H1 (cell line): Measurements from ENCODE around the gene RMC1. TPM values are rescaled to one million over a fixed set of nuclear protein-coding genes. Genes with fewer than 3 reads are reported as not detected.

ENCODE experiments used
- KDM1A ChIP-seq: fragments of 200-600, 300-600 bp; sonication (generic); IDR thresholded peaks from 2 replicates; pipeline ENCODE4 v1.7.1; 2016; ENCODE audit warnings: mild to moderate bottlenecking, low read length, borderline replicate concordance
- KDM5A ChIP-seq: fragments of 200-600 bp; IDR thresholded peaks from 2 replicates; pipeline ENCODE4 v1.7.1; 2012; ENCODE audit warnings: mild to moderate bottlenecking, low read length, inconsistent platforms, mixed read lengths
- RFX5 ChIP-seq: IDR thresholded peaks from 2 replicates; pipeline ENCODE4 v1.6.1; 2011; ENCODE audit warnings: low read depth, low read length, improper control_type of control experiment, borderline replicate concordance
- TEAD4 ChIP-seq: IDR thresholded peaks from 2 replicates; pipeline ENCODE4 v1.6.1; 2012; ENCODE audit warnings: low read depth, low read length, inconsistent platforms, mixed read lengths
- ZNF274 ChIP-seq: IDR thresholded peaks from 2 replicates; pipeline ENCODE4 v1.7.0; 2012; ENCODE audit warnings: low read length, borderline replicate concordance; ENCODE audit errors: extremely low read depth
- polyA plus RNA-seq, 7 experiments: library from polyadenylated mRNA; depleted of rRNA in 3 of 7; stranded (reverse) in 5 of 7; unstranded in 2 of 7; fragments of >200 nt in 5 of 7; fragments of 200-250 nt in 2 of 7; gene quantifications; 1 replicate in 5 of 7; 2 replicates in 1 of 7; 4 replicates in 1 of 7; pipeline versions ENCODE4 v1.2.1 to v1.2.3, GENCODE V29; 2011 to 2013; ENCODE audit warnings: missing spikeins in 2 of 7, mixed read lengths in 2 of 7
- total RNA-seq: library from RNA; stranded (reverse); fragmentation: NEBNext Ultra II Directional; extraction: Animal tissue kit (Norgen Biotek cat#: 25700); gene quantifications from 2 replicates; pipeline ENCODE4 v1.2.1, GENCODE V29; 2021

Gene RMC1
- total and polyA plus RNA-seq, 2 of the 8 experiments (the other 6 are each of a cell fraction or from before 2014, with no cell fraction given): 16.4 to 20.1 TPM

GRCh38 chr18:23537274-23537673 is 34.0 kb downstream of the RMC1 start (continued):
- TF ChIP-seq RFX5 (no peak), TEAD4 (no peak), ZNF274 (no peak), KDM1A (no peak), KDM5A (no peak)
